HG03378 (cell line): ENCODE results near the gene STXBP1.

Experiments used
- ATAC-seq: cut with Tn5 transposase; IDR thresholded peaks from one replicate; pipeline ENCODE4 v1.9.1; 2021; ENCODE audit warnings: mild to moderate bottlenecking, moderate library complexity; ENCODE audit not compliant: unreplicated experiment

Gene STXBP1

GRCh38 chr9:127611899-127612790, at the start of gene STXBP1:
STXBP1 (plus strand) TSS chr9:127612277; CDS start chr9:127612404, 127 bp downstream.
- ATAC-seq = peak; percentile 39

DNA sequence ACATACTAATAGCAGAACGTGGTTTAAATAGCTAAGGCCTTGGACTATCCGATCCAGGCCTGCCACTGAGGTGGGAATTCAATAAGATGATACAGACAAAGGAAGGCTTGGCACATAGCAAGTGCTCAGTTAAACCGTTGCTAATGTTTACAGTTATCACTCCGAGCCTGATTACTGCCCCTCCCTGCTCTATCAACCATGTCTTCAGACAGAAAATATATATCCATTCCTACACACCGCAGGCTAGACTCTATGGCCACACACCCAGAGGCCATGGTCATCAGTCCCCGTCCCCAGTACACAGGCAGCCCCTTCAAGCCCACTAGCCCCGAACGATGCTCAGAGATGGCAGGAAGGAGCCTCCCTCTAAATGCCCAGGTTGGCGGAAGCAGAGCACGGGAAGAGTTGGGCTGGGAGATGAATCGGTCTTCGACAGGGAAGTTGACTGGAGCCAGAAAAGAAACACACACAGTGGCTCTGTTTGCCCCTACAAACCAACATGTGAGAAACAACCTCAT, 49.7 kb upstream of the STXBP1 start:
- ATAC-seq = no peak

GRCh38 chr9:127562841-127563401, 49.2 kb upstream of the STXBP1 start:
- ATAC-seq = no peak

- ATAC-seq = no peak
These were observed 48.5 kb upstream of the STXBP1 start for GRCh38 chr9:127563579-127563978.

- ATAC-seq = no peak
These were observed 46.8 kb upstream of the STXBP1 start for GRCh38 chr9:127565231-127565630.

GRCh38 chr9:127566351-127567001, 45.6 kb upstream of the STXBP1 start:
- ATAC-seq = no peak

- no peak for ATAC-seq
These were observed 44.9 kb upstream of the STXBP1 start for GRCh38 chr9:127567035-127567729.

- no peak for ATAC-seq
These were observed 44.1 kb upstream of the STXBP1 start for GRCh38 chr9:127567730-127568617.

DNA sequence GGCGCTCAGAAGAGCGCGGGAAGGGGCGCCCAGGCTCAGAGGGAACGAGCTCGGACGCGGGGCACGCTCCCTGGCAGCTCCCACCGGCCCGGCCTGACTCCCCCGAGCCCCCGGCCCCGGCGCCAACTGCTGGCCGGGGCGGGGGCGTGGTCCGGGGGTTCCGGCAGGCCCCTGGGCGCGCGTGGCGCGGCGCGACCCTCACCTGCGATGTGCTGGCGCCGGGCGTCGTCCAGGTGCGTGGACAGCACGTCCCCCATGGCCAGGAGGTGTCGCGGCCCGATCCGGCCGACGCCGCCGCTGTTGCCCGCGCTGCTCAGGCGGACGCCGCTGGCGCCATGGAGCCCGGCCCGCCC, 43.5 kb upstream of the STXBP1 start:
- no peak for ATAC-seq

DNA sequence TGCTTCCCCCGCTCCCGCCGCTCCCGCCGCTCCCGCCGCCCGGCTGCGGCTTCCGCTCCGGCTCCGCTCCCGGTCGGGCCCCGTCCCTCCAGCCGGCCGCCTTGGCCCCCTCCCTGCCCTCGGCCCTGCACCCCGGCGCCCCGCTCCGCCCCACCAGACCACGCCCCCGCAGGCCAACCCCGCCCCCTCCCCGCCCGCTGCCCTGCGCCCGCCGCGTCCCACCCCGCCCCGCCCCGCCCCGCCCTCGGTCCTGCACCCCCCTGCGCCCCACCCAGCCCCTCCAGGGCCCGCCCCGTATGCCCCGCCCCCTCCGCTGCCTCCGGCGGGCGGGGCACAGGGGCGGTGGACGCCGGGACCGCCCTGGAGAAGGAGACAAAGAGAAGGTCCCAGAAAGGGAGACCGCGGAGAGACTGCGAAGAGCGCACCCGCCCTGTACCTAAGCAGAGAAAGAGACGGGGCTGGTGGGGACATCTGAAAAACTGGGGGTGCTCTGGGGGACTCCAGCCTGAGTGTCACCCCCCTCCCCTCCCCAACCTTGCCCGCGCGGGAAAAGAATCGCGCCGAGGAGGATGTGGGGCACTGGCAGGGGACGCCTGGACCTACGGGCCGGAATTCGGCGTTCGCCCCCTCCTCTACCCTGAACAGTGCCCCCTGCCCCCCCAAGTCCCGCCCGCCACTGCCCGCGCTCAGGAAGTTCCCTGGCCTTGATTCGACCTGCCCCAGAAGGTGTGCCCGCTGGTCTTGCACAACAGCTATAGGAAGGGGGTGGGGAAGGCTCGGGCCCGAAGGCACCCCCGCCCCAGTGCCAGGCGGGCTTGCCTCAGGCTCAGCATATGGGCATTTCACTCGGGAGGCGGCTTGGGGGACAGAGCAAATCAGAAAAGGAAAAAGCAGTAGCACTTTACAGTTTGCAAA, 42.8 kb upstream of the STXBP1 start:
- ATAC-seq = no peak

DNA sequence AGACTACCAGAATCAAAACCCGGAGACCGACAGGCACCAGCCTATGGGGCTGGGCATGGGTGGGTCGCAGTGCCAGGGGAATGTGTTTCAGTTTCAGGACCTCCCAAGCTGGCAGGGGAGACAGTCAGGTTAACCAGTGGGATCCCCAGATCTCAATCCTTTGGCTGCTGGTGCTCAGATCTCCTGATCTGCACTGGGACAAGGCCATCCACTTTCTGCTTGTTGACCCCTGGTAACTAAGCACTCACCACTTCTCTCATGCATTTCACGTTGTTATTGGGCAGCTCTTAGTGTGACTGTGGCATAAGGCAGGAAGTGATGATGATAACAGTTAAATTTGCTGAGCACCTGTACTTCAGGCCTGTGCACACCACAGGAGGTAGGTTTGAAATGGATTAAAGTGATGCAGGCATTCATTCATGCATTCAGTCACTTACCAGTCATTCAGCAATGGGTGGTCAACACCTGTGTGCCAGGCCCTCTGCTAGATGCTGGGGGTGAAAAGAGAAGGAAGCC, 42.1 kb upstream of the STXBP1 start:
- no peak for ATAC-seq

- no peak for ATAC-seq
These were observed 41.5 kb upstream of the STXBP1 start for GRCh38 chr9:127570533-127571111.

- no peak for ATAC-seq
These were observed 40.1 kb upstream of the STXBP1 start for GRCh38 chr9:127571971-127572370.

- no peak for ATAC-seq
These were observed 38.9 kb upstream of the STXBP1 start for GRCh38 chr9:127572961-127573721.

DNA sequence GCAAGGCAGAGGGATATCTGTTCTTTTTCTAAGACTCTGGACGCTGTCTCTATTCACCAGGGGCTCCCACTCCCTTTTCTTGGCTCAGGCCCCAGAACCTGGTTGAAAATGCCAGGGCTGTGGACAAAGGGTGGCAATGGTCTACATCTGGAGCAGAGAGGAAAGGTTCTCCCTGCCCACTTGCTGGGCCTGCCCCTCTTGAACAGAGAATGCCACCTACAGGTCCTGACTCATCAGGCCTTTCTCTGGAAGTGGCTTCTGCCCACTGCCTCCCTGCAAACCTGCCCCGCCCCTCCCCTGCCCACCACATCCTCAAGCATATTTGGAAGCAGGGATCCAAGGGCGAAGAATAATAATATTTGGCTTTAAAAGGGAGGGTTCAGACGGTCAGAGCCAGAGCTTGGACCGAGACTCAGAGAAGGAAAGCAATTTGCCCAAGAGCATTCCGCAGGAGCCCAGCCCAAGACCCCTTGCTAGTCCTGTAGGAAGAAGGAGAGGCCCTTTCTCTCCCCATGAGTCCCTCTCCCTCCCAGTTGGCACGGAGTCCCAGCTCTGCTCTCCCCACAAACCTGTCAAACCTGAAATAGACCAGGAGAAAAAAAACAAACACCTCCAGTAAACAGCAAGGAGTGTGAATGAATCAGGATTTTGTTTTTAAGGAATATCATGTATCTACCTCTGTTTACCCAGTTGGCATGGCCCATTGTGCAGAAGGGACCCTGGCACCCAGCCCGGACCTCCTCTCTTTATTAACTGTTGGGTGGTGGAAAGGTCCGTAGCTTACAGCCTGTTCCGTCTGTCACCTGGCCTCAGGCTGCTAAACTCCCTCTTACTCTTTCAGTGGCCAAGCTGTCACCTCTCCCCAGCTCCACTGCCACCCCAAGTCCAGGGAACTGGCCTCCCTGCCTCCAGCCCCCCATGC, 37.7 kb upstream of the STXBP1 start:
- no peak for ATAC-seq

GRCh38 chr9:127575875-127576778, 36.0 kb upstream of the STXBP1 start:
- no peak for ATAC-seq
